ENCODE results near the gene IL32.

The IL32 gene

GRCh38 chr16:3089717-3090592 is 24.5 kb downstream of the IL32 start:
- no peak for DNase-seq (ENCODE audit: low read depth)

GRCh38 chr16:3091551-3091950 is 26.1 kb downstream of the IL32 start:
- DNase-seq (ENCODE audit: low read depth), result no peak

- no peak for DNase-seq (ENCODE audit: low read depth)
Measured at GRCh38 chr16:3092501-3092941, 27.1 kb downstream of the IL32 start.

- peak; percentile 43 for DNase-seq (ENCODE audit: low read depth)
Measured at GRCh38 chr16:3094289-3095027, 29.0 kb downstream of the IL32 start.

GRCh38 chr16:3095869-3096268 is 30.4 kb downstream of the IL32 start:
- DNase-seq (ENCODE audit: low read depth), result peak; percentile 33

- no peak for DNase-seq (ENCODE audit: low read depth)
Measured at GRCh38 chr16:3096362-3096761, 30.9 kb downstream of the IL32 start.

GRCh38 chr16:3097266-3097665 is 31.8 kb downstream of the IL32 start:
- DNase-seq (ENCODE audit: low read depth), result no peak

GRCh38 chr16:3098459-3099394 is 33.3 kb downstream of the IL32 start, which contains the start of gene ZSCAN10:
ZSCAN10 (minus strand) TSS chr16:3099294; CDS start chr16:3092937, 6,357 bp downstream.
- DNase-seq (ENCODE audit: low read depth), result no peak

- no peak for DNase-seq (ENCODE audit: low read depth)
Measured at GRCh38 chr16:3099395-3099731, 33.9 kb downstream of the IL32 start.

- DNase-seq (ENCODE audit: low read depth), result peak; percentile 86
Measured at GRCh38 chr16:3099732-3100499, 34.5 kb downstream of the IL32 start.

- no peak for DNase-seq (ENCODE audit: low read depth)
Measured at GRCh38 chr16:3101018-3101840, 35.8 kb downstream of the IL32 start.

GRCh38 chr16:3101841-3102470 is 36.5 kb downstream of the IL32 start:
- DNase-seq (ENCODE audit: low read depth), result no peak

GRCh38 chr16:3106205-3106928 is 40.9 kb downstream of the IL32 start:
- DNase-seq (ENCODE audit: low read depth), result peak; percentile 86

- DNase-seq (ENCODE audit: low read depth), result no peak
Measured at GRCh38 chr16:3112058-3112880, 46.8 kb downstream of the IL32 start, which contains the start of gene ZNF205. ZNF205 (plus strand) TSS chr16:3112586; CDS start chr16:3113431, 845 bp downstream.

- DNase-seq (ENCODE audit: low read depth), result no peak
Measured at GRCh38 chr16:3112881-3113574, 47.6 kb downstream of the IL32 start.

GRCh38 chr16:3113765-3114479 is 48.5 kb downstream of the IL32 start:
- DNase-seq (ENCODE audit: low read depth), result no peak

- no peak for DNase-seq (ENCODE audit: low read depth)
Measured at GRCh38 chr16:3115003-3115402, 49.6 kb downstream of the IL32 start.
